Measurements from ENCODE around the gene B3GLCT.

DNA sequence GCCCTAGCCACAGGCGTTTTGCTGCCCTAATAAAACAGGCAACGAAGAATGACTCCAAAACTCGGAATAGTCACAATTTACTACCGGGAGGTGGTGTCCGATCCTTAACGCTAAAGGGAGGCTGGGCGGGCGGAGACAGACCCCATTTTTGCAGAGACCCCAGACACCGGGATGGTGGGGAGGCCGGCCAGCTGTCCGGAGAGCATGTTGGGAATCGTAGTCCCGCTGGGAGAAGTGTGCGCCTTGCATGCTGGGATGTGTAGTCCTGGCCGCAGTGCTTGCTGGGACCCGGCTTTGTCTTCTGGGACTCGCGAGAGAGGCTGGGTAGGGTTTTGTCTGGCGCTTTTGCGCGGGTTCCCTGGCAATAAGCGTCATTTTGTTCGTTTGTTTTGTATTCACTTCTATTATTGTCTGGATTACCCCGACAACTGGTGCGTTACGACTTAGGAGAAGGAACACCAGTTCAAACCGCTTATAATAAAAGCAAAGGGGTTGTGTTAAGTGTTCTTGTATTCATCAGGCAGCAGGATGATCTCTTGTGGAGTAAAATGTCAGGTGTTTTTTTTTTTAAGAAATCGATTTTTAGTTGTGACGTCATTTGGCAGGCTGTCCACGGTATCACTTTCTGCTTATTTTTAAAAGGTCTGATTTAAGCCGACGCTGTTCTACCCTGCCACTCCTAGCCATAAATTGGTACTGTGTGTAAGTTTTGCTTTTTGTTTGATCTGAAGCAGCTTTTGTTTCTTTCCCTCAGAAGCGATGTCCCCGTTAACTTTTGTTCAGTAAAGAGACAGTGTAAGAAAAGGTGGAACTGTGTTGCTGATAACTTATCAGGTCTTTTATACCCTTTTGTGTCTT lies 37.4 kb upstream of the B3GLCT start:
- TF ChIP-seq KDM5B (CRISPR knock-in tag; IDR thresholded peaks at IDR 0.05; ENCODE audit: borderline replicate concordance) (peak; percentile 67; the same call in 1 of the 2 replicates), NFE2L2 (IDR thresholded peaks at IDR 0.05; ENCODE audit: low read length) (no peak), DNMT3B (CRISPR knock-in tag; conservative IDR thresholded peaks at IDR 0.05) (no peak), RFX5 (IDR thresholded peaks at IDR 0.05; ENCODE audit: low read depth, low read length) (no peak; the same call in 1 of the 2 replicates), POLR2AphosphoS2 (IDR thresholded peaks at IDR 0.05; ENCODE audit: low read depth, low read length) (no peak), ZNF274 (CRISPR knock-in tag; IDR thresholded peaks at IDR 0.05) (no peak), NFRKB (IDR thresholded peaks at IDR 0.05) (no peak)
